T-helper 2 cell (primary cell): ENCODE measurements around the gene PTPRD.

Source experiments
- DNase-seq, 5 experiments: peaks; one replicate each; pipeline versions ENCODE4 v3.0.0 to v3.0.0-alpha.2; 2012 to 2022

The PTPRD gene

DNA sequence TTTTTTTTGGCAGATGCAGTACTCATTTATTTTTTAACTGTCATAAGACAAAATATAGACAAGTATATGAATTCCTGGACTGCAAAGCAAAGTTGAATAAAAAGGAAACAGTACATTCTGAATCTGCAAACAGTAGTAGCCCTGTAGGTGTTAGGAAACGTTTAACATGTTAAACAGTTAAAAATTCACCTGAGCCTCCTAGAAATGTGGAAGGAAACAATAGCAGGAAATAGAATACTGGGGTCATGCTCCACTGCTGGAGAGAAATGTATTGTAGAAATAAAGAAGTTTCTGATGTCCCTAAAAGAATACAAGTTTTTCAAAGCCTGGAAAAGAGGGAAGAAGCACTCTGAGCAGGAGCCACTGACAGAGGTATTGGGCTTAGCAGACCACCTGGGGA, 866.0 kb downstream of the PTPRD start:
- DNase-seq: no peak

DNA sequence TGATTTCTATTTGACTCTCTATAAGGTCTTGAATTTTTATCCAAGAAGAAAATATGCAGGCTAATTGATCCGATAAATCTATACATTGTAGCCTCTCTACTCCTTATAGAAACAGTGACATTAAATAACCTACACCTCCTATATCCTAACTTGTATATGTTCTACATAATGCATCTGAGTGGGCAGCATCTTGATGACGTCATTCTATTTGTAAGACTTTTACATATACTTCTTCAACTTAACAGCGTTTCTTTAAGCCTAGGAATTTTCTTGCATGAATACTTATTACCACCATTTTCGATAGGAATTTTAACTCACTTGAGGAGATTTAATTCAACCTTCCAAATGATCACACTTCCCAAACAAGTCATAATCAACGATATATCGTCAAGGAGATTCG, 869.0 kb downstream of the PTPRD start:
- no peak for DNase-seq

GRCh38 chr9:9730174-9730573, 882.6 kb downstream of the PTPRD start:
- DNase-seq: no peak

DNA sequence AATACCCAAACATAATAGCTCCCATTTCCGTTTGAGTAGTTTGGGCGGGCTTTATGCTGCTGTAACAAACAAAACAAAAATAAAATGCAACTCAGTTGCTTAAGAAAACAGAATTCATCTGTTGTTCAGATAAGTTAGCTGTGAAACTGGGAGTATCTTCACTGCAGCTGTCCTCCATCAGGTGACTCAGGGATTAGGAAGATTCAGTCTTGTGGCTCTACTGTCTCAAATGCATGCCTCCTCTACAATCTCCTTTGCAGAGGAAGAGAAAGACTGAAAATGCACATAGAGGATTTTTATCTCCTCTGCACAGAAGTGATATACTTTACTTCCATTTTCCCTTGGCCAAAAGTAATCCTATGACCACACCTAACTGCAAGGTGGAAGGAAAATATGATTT, 883.7 kb downstream of the PTPRD start:
- no peak for DNase-seq

GRCh38 chr9:9719373-9720112, 893.3 kb downstream of the PTPRD start:
- DNase-seq: no peak

DNA sequence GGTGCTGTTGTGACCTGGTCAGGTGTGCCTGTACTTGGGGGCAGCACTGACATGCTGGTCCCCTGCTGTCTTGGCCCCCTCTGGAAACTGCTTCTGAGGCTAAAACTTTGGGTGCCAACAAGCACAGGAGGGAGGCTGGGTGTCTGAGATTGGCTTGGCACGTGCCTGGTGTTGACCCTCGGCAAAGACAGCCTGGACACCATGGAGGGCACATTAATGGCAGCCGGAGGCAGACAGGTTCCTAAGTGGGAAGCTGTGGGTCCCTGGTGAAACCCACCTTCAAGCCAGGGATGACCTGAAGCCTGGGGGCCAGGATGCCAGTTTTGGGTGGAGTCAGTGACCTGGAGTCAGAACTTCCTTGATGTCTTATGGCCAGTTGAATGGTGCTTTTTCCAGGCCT, 894.1 kb downstream of the PTPRD start:
- no peak for DNase-seq

GRCh38 chr9:9679433-9679832, 933.4 kb downstream of the PTPRD start:
- DNase-seq: no peak

- no peak for DNase-seq
Measured at GRCh38 chr9:9674461-9674860, 938.3 kb downstream of the PTPRD start.

GRCh38 chr9:9670454-9670853, 942.3 kb downstream of the PTPRD start:
- DNase-seq: no peak

- DNase-seq: peak in 1 of 5 experiments; percentile 0
Measured at GRCh38 chr9:9645006-9645405, 967.8 kb downstream of the PTPRD start.

DNA sequence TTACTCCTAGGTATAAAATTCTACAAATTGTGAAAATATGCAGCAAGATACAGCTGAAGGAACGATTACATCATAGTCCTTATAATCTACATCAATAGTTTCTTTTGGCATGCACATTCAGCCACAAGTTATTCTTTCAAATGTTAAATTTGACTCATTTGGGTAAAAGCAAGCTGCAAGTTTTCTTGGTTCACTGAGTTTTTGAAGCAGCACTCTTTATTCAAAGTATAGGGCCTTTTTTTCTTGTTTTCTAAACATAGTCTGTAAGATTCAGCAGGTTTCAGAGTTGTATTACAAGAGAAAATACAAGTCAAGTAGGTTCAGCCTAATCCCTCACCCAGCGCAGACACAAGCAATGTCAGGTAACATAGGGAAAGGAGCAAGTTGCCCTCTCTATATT, 981.5 kb downstream of the PTPRD start:
- DNase-seq: no peak

DNA sequence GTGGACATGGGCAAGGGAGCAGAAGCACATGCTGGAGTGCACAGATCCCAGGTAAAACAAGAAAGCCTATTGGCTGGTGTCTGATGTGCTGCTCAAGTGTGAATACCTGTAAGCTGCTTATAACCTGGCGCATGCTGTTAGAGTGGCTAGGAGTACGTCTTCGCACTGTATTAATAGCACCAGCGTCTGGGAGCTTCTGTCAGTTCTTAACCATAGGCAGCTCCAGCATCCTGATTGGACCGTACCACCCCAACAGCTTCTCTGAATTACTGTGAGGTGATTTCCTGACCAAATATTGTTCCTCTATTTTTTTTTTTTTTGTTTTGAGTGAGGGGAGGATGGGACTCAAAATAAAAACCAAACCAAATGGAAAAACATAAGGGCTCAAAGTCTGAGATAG, 987.6 kb downstream of the PTPRD start:
- no peak for DNase-seq

DNA sequence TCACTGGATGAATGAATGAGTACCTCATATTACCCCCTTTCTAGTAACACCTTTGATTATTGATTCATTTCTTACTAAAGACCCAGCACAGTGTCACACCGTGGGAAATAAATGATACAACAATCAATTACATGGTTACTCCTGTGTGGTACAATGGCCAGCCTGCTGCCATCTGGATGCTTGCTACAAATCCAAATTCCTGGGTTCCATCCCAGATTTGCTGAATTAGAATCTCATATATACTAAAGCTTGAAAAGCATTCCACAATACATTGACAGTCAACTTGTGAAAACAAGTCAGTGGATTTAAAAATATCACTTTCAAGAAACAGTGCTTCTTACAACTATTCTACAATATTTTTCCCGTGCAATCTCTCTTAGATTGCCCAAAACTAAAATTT, 989.3 kb downstream of the PTPRD start:
- no peak for DNase-seq

DNA sequence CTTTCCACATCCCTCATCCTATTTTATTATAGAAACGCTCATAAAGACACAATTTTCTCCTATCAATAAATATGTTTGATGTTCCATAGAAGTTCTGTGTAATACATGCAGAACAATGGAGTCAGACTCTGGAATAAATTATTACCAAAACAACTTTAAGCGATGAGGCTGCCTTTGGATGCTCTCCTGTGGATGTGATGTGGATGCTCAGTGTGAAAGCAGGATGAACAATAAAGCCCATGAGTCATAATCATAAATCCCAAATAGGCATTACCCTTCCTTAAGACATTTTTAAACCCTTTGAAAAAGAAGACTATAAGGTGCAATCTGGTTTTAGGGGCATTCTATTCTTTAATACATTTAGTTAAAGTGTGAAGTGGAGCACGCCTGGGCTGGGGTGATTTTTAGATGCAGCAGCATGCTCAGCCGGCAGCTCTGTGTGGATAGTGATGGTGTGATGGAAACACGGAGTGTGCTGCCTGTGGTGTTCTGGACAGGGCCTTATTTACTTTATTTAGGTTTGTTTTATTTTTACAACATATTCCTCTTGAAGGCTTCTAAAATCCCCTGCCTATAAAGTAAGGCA, 991.4 kb downstream of the PTPRD start:
- no peak for DNase-seq

- no peak for DNase-seq
Measured at GRCh38 chr9:9620736-9621135, 992.1 kb downstream of the PTPRD start.

DNA sequence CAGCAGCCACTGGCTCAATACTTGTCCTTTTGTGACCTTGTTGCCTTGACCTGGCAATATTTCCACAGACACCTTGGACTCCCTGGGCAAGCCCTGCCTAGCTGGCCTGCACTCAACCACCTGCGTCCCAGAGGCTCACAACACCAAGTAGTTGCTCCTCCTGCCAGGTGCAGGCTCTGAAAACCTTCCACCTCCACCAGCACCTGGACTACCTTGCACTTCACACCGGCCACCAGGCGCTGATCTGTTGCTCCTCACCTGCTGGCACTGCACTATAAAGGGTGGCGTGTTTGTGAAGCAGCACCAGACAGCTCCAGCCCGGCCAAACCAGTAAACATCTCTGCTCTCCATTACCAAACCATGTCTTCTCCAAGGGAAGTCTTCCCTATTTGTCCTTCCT, 997.7 kb downstream of the PTPRD start:
- no peak for DNase-seq

- no peak for DNase-seq
Measured at GRCh38 chr9:9614607-9615006, 998.2 kb downstream of the PTPRD start.

GRCh38 chr9:9612755-9613154, 1000.0 kb downstream of the PTPRD start:
- DNase-seq: no peak

- DNase-seq: no peak
Measured at GRCh38 chr9:9612270-9612669, 1000.5 kb downstream of the PTPRD start.

- no peak for DNase-seq
Measured at GRCh38 chr9:9605681-9606080, 1007.1 kb downstream of the PTPRD start.

GRCh38 chr9:9603345-9603744, 1009.5 kb downstream of the PTPRD start:
- DNase-seq: no peak

DNA sequence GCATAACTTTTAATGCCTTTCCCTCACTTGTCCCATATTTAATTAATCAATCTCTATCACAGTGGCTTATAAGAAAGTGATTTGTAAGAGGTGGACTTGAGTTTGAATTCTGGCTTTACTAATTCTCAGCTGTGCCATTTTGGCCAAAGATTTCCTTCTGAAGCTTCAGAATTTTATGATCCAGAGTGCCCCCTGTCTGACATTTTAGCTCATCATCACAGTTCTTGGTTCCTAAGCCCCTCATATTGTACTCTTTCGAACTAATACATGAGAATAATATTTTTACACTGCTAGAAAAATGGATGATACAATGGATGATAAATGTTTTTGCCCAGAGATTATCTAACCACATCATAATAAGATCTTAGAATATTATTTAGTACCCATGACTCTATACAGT, 1014.1 kb downstream of the PTPRD start:
- no peak for DNase-seq

DNA sequence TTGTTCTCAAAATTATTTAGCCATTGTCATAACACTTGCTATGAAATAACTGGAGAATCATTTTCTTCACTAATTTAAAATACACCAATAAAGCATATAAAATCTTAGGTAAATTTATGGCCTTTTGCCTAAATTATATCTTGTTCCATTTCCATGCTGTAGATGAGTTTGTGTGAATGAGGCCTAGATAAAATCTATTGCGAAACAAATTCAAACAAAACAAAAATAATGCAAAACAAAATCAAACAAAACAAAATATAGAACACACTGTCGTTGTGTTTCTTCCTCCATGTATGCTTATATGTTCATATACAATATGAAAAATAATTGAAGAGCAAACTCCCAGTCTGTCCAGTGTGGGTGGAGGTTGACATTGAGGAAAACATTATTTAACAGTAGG, 1020.7 kb downstream of the PTPRD start:
- DNase-seq: no peak

DNA sequence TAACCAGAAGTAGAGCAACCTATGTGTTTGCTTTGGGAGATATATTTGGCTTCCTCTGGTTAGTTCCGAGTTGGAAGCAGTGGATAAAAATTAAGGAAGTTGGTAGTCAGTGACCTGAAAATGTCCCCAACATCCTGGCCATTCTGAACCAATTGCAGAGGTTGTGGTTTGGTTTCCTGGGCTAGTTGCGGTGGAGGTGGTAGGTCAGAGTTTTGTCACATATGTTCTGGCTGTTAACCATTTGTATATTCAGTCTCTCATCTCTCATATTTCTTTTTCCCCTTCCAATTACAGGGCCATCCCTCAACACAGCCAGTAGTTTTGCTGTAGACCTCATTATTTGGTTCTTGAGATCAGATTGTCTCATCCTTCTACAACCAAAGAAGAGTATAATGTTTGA, 1026.9 kb downstream of the PTPRD start:
- no peak for DNase-seq

DNA sequence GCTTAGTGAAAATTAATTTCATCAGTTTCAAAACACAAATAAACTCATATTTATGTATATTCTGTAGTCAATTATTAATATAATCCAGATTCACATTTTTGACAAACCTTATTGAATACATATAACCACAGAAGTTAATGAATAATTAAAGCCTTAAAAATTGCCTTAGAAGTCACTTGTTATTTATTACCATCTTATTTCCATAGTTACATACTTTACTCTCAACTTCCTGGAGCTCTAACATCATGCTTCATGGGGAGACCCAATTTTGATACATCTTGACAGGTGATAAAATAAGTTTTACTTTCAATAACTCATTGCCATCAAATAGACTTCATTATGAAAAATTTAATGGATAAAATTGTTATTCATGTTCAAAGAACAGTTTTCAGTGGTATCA, 1038.7 kb downstream of the PTPRD start:
- no peak for DNase-seq
